Natural killer cell (primary cell): ENCODE data around the gene ETV3. TPM values are rescaled to one million over a fixed set of nuclear protein-coding genes. Genes with fewer than 3 reads are reported as not detected.

Source experiments
- ATAC-seq, 3 donors: fragments of 150-1000 bp in 2 of 3; fragments of 200-7000 bp in 1 of 3; cut with Tn5 transposase; 1 replicate in 1 of 3; 2 replicates in 2 of 3; pipeline ENCODE4 v1.10.0; 2021; ENCODE audit warnings: mild to moderate bottlenecking in 2 of 3, moderate library complexity in 2 of 3
- DNase-seq, 2 donors: peaks; one replicate each; pipeline versions ENCODE4 v3.0.0 to v3.0.0-alpha.2; 2013 to 2021; ENCODE audit warnings: mixed read lengths in 1 of 2
- H3K27ac ChIP-seq: one replicate; pipeline ENCODE4 v1.5.1; 2013; ENCODE audit warnings: mild to moderate bottlenecking, low read length
- H3K27me3 ChIP-seq: one replicate; pipeline ENCODE4 v1.6.1; 2013; ENCODE audit warnings: low read length; ENCODE audit not compliant: control insufficient read depth, insufficient read depth
- H3K36me3 ChIP-seq: one replicate; pipeline ENCODE4 v1.6.1; 2013; ENCODE audit warnings: low read length; ENCODE audit not compliant: control insufficient read depth, insufficient read depth
- H3K4me1 ChIP-seq: one replicate; pipeline ENCODE4 v1.6.1; 2013; ENCODE audit warnings: low read length; ENCODE audit not compliant: control insufficient read depth, insufficient read depth
- H3K4me3 ChIP-seq: one replicate; pipeline ENCODE4 v1.5.1; 2013; ENCODE audit warnings: low read length
- H3K9me3 ChIP-seq: one replicate; pipeline ENCODE4 v1.6.1; 2013; ENCODE audit warnings: low read length; ENCODE audit not compliant: control insufficient read depth, insufficient read depth
- H3K27ac Mint-ChIP-seq, 2 donors: one replicate each; pipeline ENCODE4 v1.8.0; 2022; ENCODE audit warnings: mild to moderate bottlenecking in 2 of 2, mixed read lengths in 2 of 2, moderate library complexity in 1 of 2
- H3K27me3 Mint-ChIP-seq, 2 donors: one replicate each; pipeline ENCODE4 v1.8.0; 2022; ENCODE audit warnings: low read depth in 2 of 2, mixed read lengths in 2 of 2
- H3K36me3 Mint-ChIP-seq: one replicate; pipeline ENCODE4 v1.8.0; 2022; ENCODE audit warnings: mixed read lengths
- H3K4me1 Mint-ChIP-seq, 2 donors: one replicate each; pipeline ENCODE4 v1.8.0; 2022; ENCODE audit warnings: mixed read lengths in 2 of 2
- H3K4me3 Mint-ChIP-seq: one replicate; pipeline ENCODE4 v1.8.0; 2022; ENCODE audit warnings: mild to moderate bottlenecking, moderate library complexity, mixed read lengths
- H3K9me3 Mint-ChIP-seq, 2 donors: one replicate each; pipeline ENCODE4 v1.8.0; 2022; ENCODE audit warnings: mixed read lengths in 2 of 2
- CTCF ChIP-seq: fragments of 200-600 bp; IDR thresholded peaks from one replicate; pipeline ENCODE4 v1.8.0; 2022; ENCODE audit warnings: antibody characterized with exemption
- WGBS: methylation state at CpG from one replicate; pipeline ENCODE4 v1.1.7; 2013; ENCODE audit warnings: missing lambda C conversion rate; ENCODE audit not compliant: insufficient coverage; 5-methylcytosine and 5-hydroxymethylcytosine counted together
- intact Hi-C: fragments of 100-400 bp; cut with micrococcal nuclease; formaldehyde crosslinking; loops from one replicate; pipeline ENCODE4 v1.14.2; 2022
- total RNA-seq, 4 donors: library from RNA; stranded (reverse); fragments of 120-200 nt in 1 of 4; gene quantifications; one replicate each; pipeline versions ENCODE4 v1.2.3 to v1.2.4, GENCODE V29; 2013 to 2022

ETV3 gene
- total RNA-seq, 3 donors from 2014 or later (not counting 1 experiment from before 2014, with no cell fraction given), result 58.3 to 101 (median 76.6) TPM

- H3K27me3 ChIP-seq, result no peaks in the 10 kb centered on the region
- H3K27ac ChIP-seq, result no peak overlapping the region
- intact Hi-C loops, result no loop called here
- no peak overlapping the region for H3K4me3 ChIP-seq
- ATAC-seq (no peak), DNase-seq (no peak)
- 92% methylated on average over 2 of the region's 2 CpGs for WGBS
- no peaks in the 10 kb centered on the region for H3K4me1 ChIP-seq
- no peaks in the 10 kb centered on the region for H3K9me3 Mint-ChIP-seq
- no peak for TF ChIP-seq CTCF
- H3K36me3 Mint-ChIP-seq, result peaks cover 17% of the 10 kb centered on the region
- H3K27ac Mint-ChIP-seq, result no peak overlapping the region
- no peaks in the 10 kb centered on the region for H3K9me3 ChIP-seq
- H3K4me3 Mint-ChIP-seq, result no peak overlapping the region
- H3K27me3 Mint-ChIP-seq, result no peaks in the 10 kb centered on the region
- peaks cover 30 to 37% of the 10 kb centered on the region in 2 donors for H3K4me1 Mint-ChIP-seq
- H3K36me3 ChIP-seq, result peaks cover 23% of the 10 kb centered on the region
These were observed 18.7 kb downstream of the ETV3 start for GRCh38 chr1:157119448-157119847.

GRCh38 chr1:157119008-157119407 lies 19.2 kb downstream of the ETV3 start:
- Histone ChIP-seq H3K4me3 (no peak overlapping the region), H3K27me3 (no peaks in the 10 kb centered on the region), H3K4me1 (no peaks in the 10 kb centered on the region), H3K36me3 (peaks cover 19% of the 10 kb centered on the region), H3K27ac (no peak overlapping the region), H3K9me3 (no peaks in the 10 kb centered on the region)
- ATAC-seq, result no peak
- no peak for TF ChIP-seq CTCF
- intact Hi-C loops, result no loop called here
- Mint-ChIP-seq H3K27me3 (no peaks in the 10 kb centered on the region), H3K27ac (no peak overlapping the region), H3K4me3 (no peak overlapping the region), H3K9me3 (no peaks in the 10 kb centered on the region), H3K4me1 (peaks cover 25 to 33% of the 10 kb centered on the region in 2 donors), H3K36me3 (peaks cover 12% of the 10 kb centered on the region)
- no peak for DNase-seq
- 95% methylated on average over 9 of the region's 9 CpGs for WGBS

- H3K27me3 ChIP-seq, result no peaks in the 10 kb centered on the region
- no peak overlapping the region for H3K4me3 ChIP-seq
- no peak overlapping the region for H3K27ac ChIP-seq
- H3K9me3 ChIP-seq, result no peaks in the 10 kb centered on the region
- Mint-ChIP-seq H3K27me3 (peaks cover 3 to 5% of the 10 kb centered on the region in 2 donors), H3K9me3 (no peaks in the 10 kb centered on the region), H3K27ac (no peak overlapping the region), H3K36me3 (no peaks in the 10 kb centered on the region), H3K4me3 (no peak overlapping the region), H3K4me1 (peaks cover 11 to 19% of the 10 kb centered on the region in 2 donors)
- peaks cover 5% of the 10 kb centered on the region for H3K36me3 ChIP-seq
- DNase-seq (no peak), ATAC-seq (no peak)
- no peak for TF ChIP-seq CTCF
- 61% methylated on average over 4 of the region's 4 CpGs for WGBS
- intact Hi-C loops, result no loop called here
- no peaks in the 10 kb centered on the region for H3K4me1 ChIP-seq
These were observed 20.6 kb downstream of the ETV3 start for GRCh38 chr1:157117527-157118057.

- Mint-ChIP-seq H3K4me3 (no peak overlapping the region), H3K27ac (no peak overlapping the region), H3K4me1 (peaks cover 9 to 17% of the 10 kb centered on the region in 2 donors), H3K27me3 (peaks cover 7 to 12% of the 10 kb centered on the region in 2 donors), H3K36me3 (no peaks in the 10 kb centered on the region), H3K9me3 (no peaks in the 10 kb centered on the region)
- no peak for TF ChIP-seq CTCF
- intact Hi-C loops, result no loop called here
- Histone ChIP-seq H3K9me3 (no peaks in the 10 kb centered on the region), H3K27me3 (no peaks in the 10 kb centered on the region), H3K4me3 (no peak overlapping the region), H3K27ac (no peak overlapping the region), H3K36me3 (no peaks in the 10 kb centered on the region), H3K4me1 (no peaks in the 10 kb centered on the region)
- DNase-seq (no peak), ATAC-seq (no peak)
These were observed 21.5 kb downstream of the ETV3 start for GRCh38 chr1:157116737-157117103.
